ENCODE measurements around the gene RB1.

RB1 gene

GRCh38 chr13:48488995-48489394, 185.4 kb downstream of the RB1 start:
- Histone ChIP-seq H3K9me3 (no peaks in the 10 kb centered on the region), H3K36me3 (peaks cover 4% of the 10 kb centered on the region), H3K27me3 (no peaks in the 10 kb centered on the region), H3K4me1 (peaks cover 12% of the 10 kb centered on the region), H3K4me3 (ENCODE audit: low read depth, low read length) (no peak overlapping the region)
- DNase-seq, result no peak
- TF ChIP-seq CTCF (IDR thresholded peaks at IDR 0.05; ENCODE audit: low read depth, low read length), result no peak

GRCh38 chr13:48489666-48490065, 186.1 kb downstream of the RB1 start:
- Histone ChIP-seq H3K4me1 (peaks cover 12% of the 10 kb centered on the region), H3K4me3 (ENCODE audit: low read depth, low read length) (no peak overlapping the region), H3K9me3 (no peaks in the 10 kb centered on the region), H3K27me3 (no peaks in the 10 kb centered on the region), H3K36me3 (peaks cover 4% of the 10 kb centered on the region)
- no peak for TF ChIP-seq CTCF (IDR thresholded peaks at IDR 0.05; ENCODE audit: low read depth, low read length)
- DNase-seq, result no peak

GRCh38 chr13:48490241-48490640, 186.7 kb downstream of the RB1 start:
- Histone ChIP-seq H3K4me1 (peaks cover 12% of the 10 kb centered on the region), H3K4me3 (ENCODE audit: low read depth, low read length) (no peak overlapping the region), H3K9me3 (no peaks in the 10 kb centered on the region), H3K36me3 (peaks cover 4% of the 10 kb centered on the region), H3K27me3 (no peaks in the 10 kb centered on the region)
- DNase-seq, result no peak
- TF ChIP-seq CTCF (IDR thresholded peaks at IDR 0.05; ENCODE audit: low read depth, low read length), result no peak

- TF ChIP-seq CTCF (IDR thresholded peaks at IDR 0.05; ENCODE audit: low read depth, low read length), result no peak
- no peaks in the 10 kb centered on the region for H3K9me3 ChIP-seq
- H3K27me3 ChIP-seq, result no peaks in the 10 kb centered on the region
- H3K36me3 ChIP-seq, result peaks cover 4% of the 10 kb centered on the region
- DNase-seq, result no peak
- peak overlapping the region; percentile 50 for H3K4me3 ChIP-seq (ENCODE audit: low read depth, low read length)
- H3K4me1 ChIP-seq, result peaks cover 12% of the 10 kb centered on the region
These were observed 188.0 kb downstream of the RB1 start for GRCh38 chr13:48491423-48492095.

- peaks cover 12% of the 10 kb centered on the region for H3K4me1 ChIP-seq
- peaks cover 4% of the 10 kb centered on the region for H3K36me3 ChIP-seq
- peak overlapping the region; percentile 50 for H3K4me3 ChIP-seq (ENCODE audit: low read depth, low read length)
- no peaks in the 10 kb centered on the region for H3K27me3 ChIP-seq
- H3K9me3 ChIP-seq, result no peaks in the 10 kb centered on the region
- TF ChIP-seq CTCF (IDR thresholded peaks at IDR 0.05; ENCODE audit: low read depth, low read length), result no peak
- no peak for DNase-seq
These were observed 188.5 kb downstream of the RB1 start for GRCh38 chr13:48492096-48492440.

- DNase-seq, result peak; percentile 83
- Histone ChIP-seq H3K4me3 (ENCODE audit: low read depth, low read length) (peak overlapping the region; percentile 50), H3K4me1 (peaks cover 12% of the 10 kb centered on the region), H3K9me3 (no peaks in the 10 kb centered on the region), H3K27me3 (no peaks in the 10 kb centered on the region), H3K36me3 (peaks cover 4% of the 10 kb centered on the region)
- TF ChIP-seq CTCF (IDR thresholded peaks at IDR 0.05; ENCODE audit: low read depth, low read length), result no peak
These were observed 189.0 kb downstream of the RB1 start for GRCh38 chr13:48492470-48493065.
